Suprapubic skin (tissue), 4 donors: Measurements from ENCODE around the gene ZNF385A.

Source experiments
- CTCF ChIP-seq, 2 donors: fragments of 200-600 bp in 1 of 2; fragments of 450-650 bp in 1 of 2; sonication (generic) in 1 of 2; IDR thresholded peaks; one replicate each; pipeline ENCODE4 v1.5.1; 2016 to 2019; ENCODE audit warnings: antibody characterized with exemption in 2 of 2, mild to moderate bottlenecking in 1 of 2, moderate library complexity in 1 of 2
- POLR2A ChIP-seq, 2 donors: fragments of 450-650 bp; IDR thresholded peaks; one replicate each; pipeline ENCODE4 v1.6.1; 2017; ENCODE audit warnings: antibody characterized with exemption in 2 of 2, mild to moderate bottlenecking in 2 of 2, moderate library complexity in 2 of 2
- POLR2AphosphoS5 ChIP-seq, 3 donors: sonication (generic); formaldehyde crosslinking; IDR thresholded peaks; one replicate each; pipeline ENCODE4 v1.6.1; 2017; ENCODE audit warnings: antibody characterized with exemption in 3 of 3

GRCh38 chr12:54337854-54338650 lies 46.5 kb downstream of the ZNF385A start:
- TF ChIP-seq CTCF (IDR thresholded peaks at IDR 0.05) (no peak), POLR2AphosphoS5 (IDR thresholded peaks at IDR 0.05) (no peak), POLR2A (IDR thresholded peaks at IDR 0.05) (no peak)
